Endothelial cell (in vitro differentiated cells): ENCODE results near the gene TMEM168. TPM values are rescaled to one million over a fixed set of nuclear protein-coding genes. Genes with fewer than 3 reads are reported as not detected.
"Not testable (repeated sequence)": the region's sequence is repeated elsewhere in the genome, so short reads cannot be mapped to it uniquely, and the experiment has no call there.

Source experiments
- DNase-seq: peaks from one replicate; pipeline ENCODE4 v3.0.0; 2021; ENCODE audit warnings: low spot score
- H3K27ac Mint-ChIP-seq: one replicate; pipeline ENCODE4 v1.8.0; 2021; ENCODE audit warnings: mixed read lengths, inconsistent platforms; ENCODE audit not compliant: unreplicated experiment
- H3K27me3 Mint-ChIP-seq: one replicate; pipeline ENCODE4 v1.8.0; 2021; ENCODE audit warnings: mild to moderate bottlenecking, moderate library complexity, mixed read lengths, inconsistent platforms; ENCODE audit not compliant: unreplicated experiment
- H3K36me3 Mint-ChIP-seq: one replicate; pipeline ENCODE4 v1.8.0; 2021; ENCODE audit warnings: mild to moderate bottlenecking, low read depth, mixed read lengths, inconsistent platforms; ENCODE audit not compliant: unreplicated experiment
- H3K4me1 Mint-ChIP-seq: one replicate; pipeline ENCODE4 v1.8.0; 2021; ENCODE audit warnings: mild to moderate bottlenecking, mixed read lengths, inconsistent platforms; ENCODE audit not compliant: unreplicated experiment
- H3K4me3 Mint-ChIP-seq: one replicate; pipeline ENCODE4 v1.8.0; 2021; ENCODE audit warnings: mild to moderate bottlenecking, mixed read lengths, inconsistent platforms; ENCODE audit not compliant: unreplicated experiment
- H3K9me3 Mint-ChIP-seq: one replicate; pipeline ENCODE4 v1.8.0; 2021; ENCODE audit warnings: mixed read lengths, inconsistent platforms; ENCODE audit not compliant: unreplicated experiment
- total RNA-seq: library from RNA; stranded (reverse); fragmentation: NEBNext Ultra II Directional; extraction: Animal tissue kit (Norgen Biotek cat#: 25700); gene quantifications from one replicate; pipeline ENCODE4 v1.2.1, GENCODE V29; 2021; ENCODE audit not compliant: unreplicated experiment
- TF ChIP-seq, protein P1 (sequence below): fragments of 200-600 bp; sonication (generic); IDR thresholded peaks from one replicate; pipeline ENCODE4 v1.5.0; 2021; ENCODE audit warnings: antibody characterized with exemption; ENCODE audit not compliant: unreplicated experiment

Gene TMEM168
- total RNA-seq, 1 donor from 2014 or later = 11.6 TPM

- Mint-ChIP-seq H3K36me3 (no peaks in the 10 kb centered on the region), H3K27ac (no peak overlapping the region), H3K4me3 (no peak overlapping the region), H3K4me1 (peaks cover 4% of the 10 kb centered on the region), H3K9me3 (no peaks in the 10 kb centered on the region), H3K27me3 (peaks cover 4% of the 10 kb centered on the region)
- TF ChIP-seq, protein P1, sequence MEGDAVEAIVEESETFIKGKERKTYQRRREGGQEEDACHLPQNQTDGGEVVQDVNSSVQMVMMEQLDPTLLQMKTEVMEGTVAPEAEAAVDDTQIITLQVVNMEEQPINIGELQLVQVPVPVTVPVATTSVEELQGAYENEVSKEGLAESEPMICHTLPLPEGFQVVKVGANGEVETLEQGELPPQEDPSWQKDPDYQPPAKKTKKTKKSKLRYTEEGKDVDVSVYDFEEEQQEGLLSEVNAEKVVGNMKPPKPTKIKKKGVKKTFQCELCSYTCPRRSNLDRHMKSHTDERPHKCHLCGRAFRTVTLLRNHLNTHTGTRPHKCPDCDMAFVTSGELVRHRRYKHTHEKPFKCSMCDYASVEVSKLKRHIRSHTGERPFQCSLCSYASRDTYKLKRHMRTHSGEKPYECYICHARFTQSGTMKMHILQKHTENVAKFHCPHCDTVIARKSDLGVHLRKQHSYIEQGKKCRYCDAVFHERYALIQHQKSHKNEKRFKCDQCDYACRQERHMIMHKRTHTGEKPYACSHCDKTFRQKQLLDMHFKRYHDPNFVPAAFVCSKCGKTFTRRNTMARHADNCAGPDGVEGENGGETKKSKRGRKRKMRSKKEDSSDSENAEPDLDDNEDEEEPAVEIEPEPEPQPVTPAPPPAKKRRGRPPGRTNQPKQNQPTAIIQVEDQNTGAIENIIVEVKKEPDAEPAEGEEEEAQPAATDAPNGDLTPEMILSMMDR = no peak
- DNase-seq = no peak
Observed at GRCh38 chr7:112799448-112800120, 9.4 kb upstream of the TMEM168 start.

DNA sequence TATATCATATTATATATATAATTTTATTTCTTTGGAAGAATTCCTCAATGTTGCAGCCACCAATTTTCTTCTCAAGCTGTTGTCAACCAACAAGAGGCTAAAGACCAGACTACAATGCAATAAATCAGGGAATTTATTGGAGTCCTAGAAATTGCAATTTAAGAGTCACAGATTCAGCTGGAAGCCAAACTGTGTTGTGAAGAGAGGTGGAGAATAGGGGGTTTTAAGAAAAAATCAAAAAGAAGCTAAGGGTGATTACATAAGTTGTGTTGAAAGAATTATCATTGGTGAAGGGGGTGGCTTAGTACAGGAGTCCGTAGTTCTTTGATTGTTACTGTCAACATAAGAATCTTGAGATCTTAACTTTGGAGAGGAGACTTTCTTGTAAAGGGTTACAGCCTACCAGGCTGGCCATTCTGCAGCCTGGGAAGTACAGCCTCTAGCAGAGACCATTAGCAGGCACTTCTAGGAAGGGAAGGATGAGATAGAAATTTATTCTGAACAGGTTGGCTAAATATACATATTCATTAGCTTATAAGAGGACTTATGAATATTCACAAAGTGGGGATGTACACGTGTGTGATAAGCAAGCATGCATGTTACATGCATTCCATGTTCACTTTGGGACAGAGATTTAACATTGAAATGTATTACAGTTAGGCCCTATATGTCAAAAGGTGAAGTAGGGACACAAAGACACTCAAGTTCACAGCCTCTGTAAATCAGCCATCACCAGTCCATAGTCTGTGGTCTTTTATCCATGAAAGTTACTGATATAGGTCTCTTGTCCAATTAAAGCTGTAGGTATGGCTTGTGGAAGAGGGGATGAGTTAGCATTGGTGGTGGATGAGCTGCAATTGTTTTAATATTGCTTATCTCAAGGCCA, 8.3 kb upstream of the TMEM168 start:
- TF ChIP-seq, protein P1 = no peak
- Mint-ChIP-seq H3K27me3 (peaks cover 4% of the 10 kb centered on the region), H3K4me1 (peaks cover 4% of the 10 kb centered on the region), H3K27ac (no peak overlapping the region), H3K9me3 (no peaks in the 10 kb centered on the region), H3K36me3 (no peaks in the 10 kb centered on the region), H3K4me3 (no peak overlapping the region)
- no peak for DNase-seq

DNA sequence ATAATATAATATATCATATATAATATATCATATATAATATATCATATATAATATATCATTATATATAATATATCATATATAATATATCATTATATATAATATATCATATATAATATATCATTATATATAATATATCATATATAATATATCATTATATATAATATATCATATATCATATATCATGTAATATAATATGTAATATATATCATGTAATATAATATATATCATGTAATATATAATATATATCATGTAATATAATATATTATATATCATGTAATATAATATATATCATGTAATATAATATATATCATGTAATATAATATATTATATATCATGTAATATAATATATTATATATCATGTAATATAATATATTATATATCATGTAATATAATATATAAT, 6.4 kb upstream of the TMEM168 start:
- not testable (repeated sequence) for DNase-seq, H3K4me3 Mint-ChIP-seq, H3K36me3 Mint-ChIP-seq, H3K27me3 Mint-ChIP-seq, H3K27ac Mint-ChIP-seq, H3K9me3 Mint-ChIP-seq, H3K4me1 Mint-ChIP-seq

DNA sequence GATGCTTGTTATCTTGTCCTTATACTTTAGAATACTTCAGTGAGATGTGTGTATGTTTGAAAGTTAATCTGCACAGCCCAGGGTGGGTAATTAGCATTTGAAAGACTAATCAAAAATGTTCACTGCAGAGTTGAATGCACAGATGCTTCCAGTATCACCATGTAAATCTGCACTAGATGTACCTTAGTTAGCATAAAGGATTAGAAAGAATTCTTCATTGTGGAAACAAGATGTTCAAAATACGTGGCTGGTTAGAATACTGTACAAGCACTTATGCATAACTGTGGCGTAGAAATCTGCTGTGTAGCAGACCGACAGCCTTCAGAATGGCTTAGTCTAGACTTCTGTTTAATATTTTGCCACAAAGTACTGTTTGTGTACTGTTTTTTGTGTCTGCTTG, 2.2 kb upstream of the TMEM168 start:
- Mint-ChIP-seq H3K27ac (no peak overlapping the region), H3K27me3 (peaks cover 4% of the 10 kb centered on the region), H3K4me1 (peaks cover 17% of the 10 kb centered on the region), H3K36me3 (no peaks in the 10 kb centered on the region), H3K4me3 (no peak overlapping the region), H3K9me3 (no peaks in the 10 kb centered on the region)
- TF ChIP-seq, protein P1 = no peak
- no peak for DNase-seq

DNA sequence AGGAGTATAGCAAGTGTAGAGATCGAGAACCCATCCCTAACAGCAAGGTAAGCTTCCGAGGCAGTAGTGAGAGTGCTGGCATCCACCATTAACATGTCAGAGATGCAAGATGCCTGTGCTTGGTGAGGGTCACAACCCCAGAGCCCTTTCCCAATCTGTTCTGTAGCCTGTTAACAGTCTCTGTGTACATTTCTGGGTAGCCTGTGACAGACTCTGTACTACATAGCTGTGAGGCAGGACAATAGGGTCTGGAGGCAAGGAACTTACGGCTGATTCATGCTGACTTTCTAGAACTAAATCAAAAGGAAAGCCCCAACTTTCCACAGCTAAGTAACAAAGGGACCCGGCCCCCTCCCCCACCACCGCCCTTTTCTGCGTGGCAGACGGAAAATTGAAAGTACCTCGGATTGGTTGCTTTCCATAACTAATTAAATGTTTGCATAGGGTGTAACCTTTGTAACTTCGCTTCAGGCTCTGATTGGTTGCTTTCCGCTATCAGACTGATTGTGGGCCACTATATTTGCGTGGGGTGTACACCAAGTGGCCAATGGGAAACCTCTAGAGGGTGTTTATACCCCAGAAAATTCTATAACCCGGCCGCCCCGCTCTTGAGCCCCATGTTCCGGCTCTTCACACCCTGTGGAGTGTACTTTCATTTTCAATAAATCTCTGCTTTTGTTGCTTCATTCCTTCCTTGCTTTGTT, 1.4 kb upstream of the TMEM168 start:
- DNase-seq = no peak
- H3K9me3 Mint-ChIP-seq = no peaks in the 10 kb centered on the region
- H3K27ac Mint-ChIP-seq = no peak overlapping the region
- H3K4me1 Mint-ChIP-seq = peaks cover 17% of the 10 kb centered on the region
- no peak overlapping the region for H3K4me3 Mint-ChIP-seq
- peaks cover 4% of the 10 kb centered on the region for H3K27me3 Mint-ChIP-seq
- no peaks in the 10 kb centered on the region for H3K36me3 Mint-ChIP-seq
- TF ChIP-seq, protein P1 = no peak
